Small intestine (tissue), 7 donors: ENCODE measurements around the gene PLOD3. TPM values are rescaled to one million over a fixed set of nuclear protein-coding genes. Genes with fewer than 3 reads are reported as not detected.

Experiments
- DNase-seq, 2 donors: peaks; one replicate each; pipeline versions ENCODE4 v3.0.0 to v3.0.0-alpha.2; 2013
- FAIRE-seq: peaks from 2 replicates; lab custom pipeline; 2012; peaks lifted over from hg19 to GRCh38; lab: Jason Lieb, UNC
- H3K27ac ChIP-seq, 3 donors: one replicate each; pipeline ENCODE4 v1.5.1; 2013; ENCODE audit warnings: low read length in 2 of 3, mild to moderate bottlenecking in 2 of 3, control low read depth in 1 of 3, inconsistent platforms in 1 of 3, low read depth in 1 of 3, moderate library complexity in 1 of 3
- H3K27me3 ChIP-seq, 3 donors: one replicate each; pipeline ENCODE4 v1.6.1; 2013; ENCODE audit warnings: low read length in 3 of 3, inconsistent platforms in 1 of 3; ENCODE audit not compliant: control insufficient read depth in 3 of 3, insufficient read depth in 3 of 3
- H3K36me3 ChIP-seq, 3 donors: one replicate each; pipeline ENCODE4 v1.6.1; 2013; ENCODE audit warnings: low read length in 3 of 3, inconsistent platforms in 1 of 3, low read depth in 1 of 3, mild to moderate bottlenecking in 1 of 3, moderate library complexity in 1 of 3; ENCODE audit not compliant: control insufficient read depth in 3 of 3, insufficient read depth in 2 of 3
- H3K4me1 ChIP-seq, 3 donors: one replicate each; pipeline ENCODE4 v1.6.1; 2013; ENCODE audit warnings: low read length in 2 of 3, inconsistent platforms in 1 of 3, low read depth in 1 of 3, mild to moderate bottlenecking in 1 of 3, moderate library complexity in 1 of 3; ENCODE audit not compliant: control insufficient read depth in 3 of 3, insufficient read depth in 2 of 3
- H3K4me3 ChIP-seq, 3 donors: one replicate each; pipeline ENCODE4 v1.5.1; 2013; ENCODE audit warnings: low read length in 3 of 3, control low read depth in 1 of 3, inconsistent platforms in 1 of 3, low read depth in 1 of 3, mild to moderate bottlenecking in 1 of 3, moderate library complexity in 1 of 3
- H3K9me3 ChIP-seq, 2 donors: one replicate each; pipeline ENCODE4 v1.6.1; 2013; ENCODE audit warnings: low read depth in 1 of 2, low read length in 1 of 2; ENCODE audit not compliant: control insufficient read depth in 2 of 2, insufficient read depth in 1 of 2
- WGBS, 3 donors: extraction: QIAGEN DNeasy Blood & Tissue Kit; methylation state at CpG; one replicate each; pipeline ENCODE4 v1.1.7; 2013; 5-methylcytosine and 5-hydroxymethylcytosine counted together
- polyA plus RNA-seq, 4 donors: library from polyadenylated mRNA; stranded (reverse) in 3 of 4; unstranded in 1 of 4; fragments of 200-250 nt in 3 of 4; fragments of 120-200 nt in 1 of 4; gene quantifications; one replicate each; pipeline versions ENCODE4 v1.2.1 to v1.2.3, GENCODE V29; 2013
- donor health status: healthy with polysubstance abuse.
- donor health status: control.
- donor health status: control.
- donor health status: Bipolar disorder and iron deficiency.
- donor health status: healthy.

PLOD3 gene
- polyA plus RNA-seq, 4 donors = 54.5 to 67.0 (median 58.8) TPM

DNA sequence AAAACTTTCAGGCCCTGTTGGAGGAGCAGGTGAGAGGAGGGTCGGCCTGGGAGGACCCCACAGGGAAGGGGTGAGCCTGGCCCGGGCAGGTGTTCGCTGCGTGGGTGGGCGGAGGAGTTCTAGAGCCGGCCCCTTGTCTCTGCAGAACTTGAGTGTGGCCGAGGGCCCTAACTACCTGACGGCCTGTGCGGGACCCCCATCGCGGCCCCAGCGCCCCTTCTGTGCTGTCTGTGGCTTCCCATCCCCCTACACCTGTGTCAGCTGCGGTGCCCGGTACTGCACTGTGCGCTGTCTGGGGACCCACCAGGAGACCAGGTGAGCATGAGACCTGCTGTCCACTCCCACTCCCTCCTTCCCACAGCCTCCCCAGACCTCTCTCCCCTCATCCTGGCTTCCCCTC, 6.1 kb upstream of the PLOD3 start:
- H3K27ac ChIP-seq = no peak overlapping the region
- H3K4me1 ChIP-seq = peaks cover 0 to 21% (median 2%) of the 10 kb centered on the region in 3 donors
- H3K27me3 ChIP-seq = no peaks in the 10 kb centered on the region
- H3K36me3 ChIP-seq = peaks cover 8 to 71% (median 16%) of the 10 kb centered on the region in 3 donors
- WGBS, 3 donors = 94 to 99% (median 97%) methylated on average over 12 to 15 of the region's 15 CpGs
- FAIRE-seq = no peak
- no peak overlapping the region for H3K4me3 ChIP-seq
- no peaks in the 10 kb centered on the region for H3K9me3 ChIP-seq
- DNase-seq = no peak

DNA sequence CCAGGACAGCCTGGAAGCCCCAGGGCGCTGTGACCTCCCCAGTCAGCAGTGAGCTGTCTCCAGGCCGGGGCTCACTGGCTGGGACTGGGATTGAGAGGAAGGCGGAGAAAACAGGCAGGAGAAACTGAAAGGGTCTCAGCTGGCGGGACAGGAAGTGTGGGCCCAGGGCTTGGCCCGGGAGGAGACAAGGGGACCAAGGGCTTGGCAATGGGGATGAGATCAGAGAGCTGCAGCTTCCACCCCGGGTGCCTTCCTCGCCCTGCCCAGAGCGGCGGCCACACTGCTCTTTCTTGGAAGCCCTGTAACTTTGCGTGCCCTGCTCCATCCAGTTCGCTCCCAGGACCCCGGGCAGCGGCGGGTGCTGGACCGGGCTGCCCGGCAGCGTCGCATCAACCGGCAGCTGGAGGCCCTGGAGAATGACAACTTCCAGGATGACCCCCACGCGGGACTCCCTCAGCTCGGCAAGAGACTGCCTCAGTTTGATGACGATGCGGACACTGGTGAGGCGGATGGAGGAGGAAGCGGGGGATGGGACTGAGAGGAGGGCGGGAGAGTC, 5.0 kb upstream of the PLOD3 start:
- Histone ChIP-seq H3K27ac (no peak overlapping the region), H3K27me3 (no peaks in the 10 kb centered on the region), H3K4me1 (peaks cover 0 to 23% (median 2%) of the 10 kb centered on the region in 3 donors), H3K4me3 (no peak overlapping the region), H3K9me3 (no peaks in the 10 kb centered on the region), H3K36me3 (peaks cover 8 to 61% (median 10%) of the 10 kb centered on the region in 3 donors)
- DNase-seq (no peak), FAIRE-seq (no peak)
- 88 to 96% (median 95%) methylated on average over 27 of the region's 27 CpGs for WGBS, 3 donors

DNA sequence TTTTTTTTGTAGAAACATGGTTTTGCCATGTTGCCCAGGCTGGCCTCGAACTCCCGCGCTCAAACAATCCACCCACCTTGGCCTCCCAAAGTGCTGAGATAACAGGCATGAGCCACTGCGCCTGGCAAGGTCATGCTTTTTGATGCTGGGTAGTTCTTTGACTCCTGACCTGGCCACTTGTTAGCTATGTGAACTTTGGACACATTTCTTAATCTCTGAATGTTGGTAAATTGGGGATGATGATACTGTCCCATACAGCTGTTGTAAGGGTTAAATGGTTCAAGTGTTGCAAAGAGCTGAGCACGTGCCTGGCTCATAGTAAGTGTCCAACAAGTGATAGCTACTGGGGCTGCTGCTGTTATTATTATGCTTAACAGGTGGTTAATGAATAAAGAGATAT, 2.9 kb upstream of the PLOD3 start:
- peaks cover 8 to 54% (median 12%) of the 10 kb centered on the region in 3 donors for H3K36me3 ChIP-seq
- no peak for FAIRE-seq
- H3K9me3 ChIP-seq = no peaks in the 10 kb centered on the region
- no peaks in the 10 kb centered on the region for H3K27me3 ChIP-seq
- peak overlapping the region in 1 of 3 donors; percentile 50 for H3K27ac ChIP-seq
- WGBS, 3 donors = 50 to 73% (median 51%) methylated on average over 5 of the region's 5 CpGs
- peak; percentile 68 to 73 for DNase-seq
- H3K4me1 ChIP-seq = peaks cover 0 to 31% (median 5%) of the 10 kb centered on the region in 3 donors
- no peak overlapping the region for H3K4me3 ChIP-seq

DNA sequence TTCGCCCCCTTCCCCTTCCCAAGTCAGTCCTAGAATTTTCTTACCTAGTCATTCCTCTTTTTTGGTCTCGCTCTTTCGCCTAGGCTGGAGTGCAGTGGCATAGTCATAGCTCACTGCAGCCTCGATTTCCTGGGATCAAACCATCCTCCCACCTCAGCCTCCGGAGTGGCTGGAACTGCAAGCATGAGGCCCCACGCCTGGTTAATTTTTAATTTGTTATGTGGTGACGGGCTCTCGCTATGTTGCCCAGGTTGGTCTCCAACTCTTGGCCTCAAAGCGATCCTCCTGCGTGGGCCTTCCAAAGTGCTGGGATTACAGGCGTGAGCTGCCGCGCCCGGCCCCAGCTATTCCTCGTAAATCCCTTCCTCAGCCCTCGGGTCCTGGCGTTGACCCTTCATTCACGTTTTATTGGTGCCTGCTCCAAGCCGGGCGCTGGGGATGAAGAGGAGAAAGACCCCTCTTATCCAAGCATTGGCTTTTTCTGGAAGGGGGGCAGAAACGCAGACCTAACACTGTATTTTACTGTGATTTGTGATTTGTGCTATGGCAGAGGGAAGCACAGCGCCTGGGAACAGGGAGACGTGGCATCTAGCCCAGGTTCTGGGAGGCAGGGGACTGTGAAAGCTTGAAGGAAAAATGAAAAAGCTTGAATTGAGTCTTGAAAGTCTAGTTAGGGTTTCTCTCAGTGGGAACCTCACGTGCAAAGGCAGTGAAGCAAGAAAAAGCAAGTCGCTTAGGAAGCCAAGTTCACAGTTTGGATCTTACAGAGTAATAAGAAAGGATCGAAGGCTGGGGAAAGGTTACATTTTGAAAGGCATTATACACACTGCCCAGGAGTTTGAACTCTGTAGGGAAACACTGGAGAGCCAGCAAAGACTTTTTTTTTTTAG, 1.1 kb upstream of the PLOD3 start:
- H3K9me3 ChIP-seq = no peaks in the 10 kb centered on the region
- 4 to 5% (median 4%) methylated on average over 26 of the region's 26 CpGs for WGBS, 3 donors
- no peaks in the 10 kb centered on the region for H3K27me3 ChIP-seq
- peaks cover 0 to 31% (median 5%) of the 10 kb centered on the region in 3 donors for H3K4me1 ChIP-seq
- peak overlapping the region; percentile 78 to 99 (median 98) for H3K27ac ChIP-seq
- H3K36me3 ChIP-seq = peaks cover 3 to 54% (median 5%) of the 10 kb centered on the region in 3 donors
- peak; percentile 41 to 65 for DNase-seq
- no peak for FAIRE-seq
- H3K4me3 ChIP-seq = peak overlapping the region; percentile 39 to 73 (median 69)

DNA sequence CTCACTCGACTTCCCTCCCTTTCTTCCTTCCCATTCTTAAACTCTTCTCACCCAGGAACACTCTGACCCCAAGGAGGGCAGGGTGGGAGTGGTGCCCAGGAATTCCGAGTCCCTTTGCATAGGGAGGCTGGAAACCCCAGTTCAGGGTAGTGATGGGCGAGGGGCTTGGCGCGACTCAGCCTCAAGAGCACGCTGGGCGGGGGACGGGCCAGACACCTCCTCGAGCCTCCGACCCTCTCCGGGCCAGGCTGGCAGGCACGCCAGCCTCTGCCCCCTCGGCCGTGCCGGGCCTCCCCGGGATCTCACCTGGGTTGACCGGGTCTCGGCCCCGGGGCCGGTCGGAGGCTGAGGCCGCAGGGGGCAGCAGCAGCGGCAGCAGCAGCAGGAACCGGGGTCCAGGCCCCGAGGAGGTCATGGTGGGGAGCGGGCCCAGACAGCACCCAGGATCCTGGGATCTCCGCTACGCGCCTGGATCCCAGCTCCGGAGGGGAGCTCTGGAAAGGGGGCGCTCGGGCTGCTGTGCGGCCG, 457 bp downstream of the PLOD3 start:
- WGBS, 3 donors = 0 to 2% (median 1%) methylated on average over 17 to 34 of the region's 34 CpGs
- Histone ChIP-seq H3K4me3 (peak overlapping the region; percentile 73 to 77 (median 77)), H3K27ac (peak overlapping the region; percentile 91 to 99 (median 98)), H3K9me3 (no peaks in the 10 kb centered on the region), H3K4me1 (peaks cover 0 to 31% (median 5%) of the 10 kb centered on the region in 3 donors), H3K36me3 (peaks cover 5 to 54% (median 8%) of the 10 kb centered on the region in 3 donors), H3K27me3 (no peaks in the 10 kb centered on the region)
- DNase-seq = peak; percentile 41 to 56
- FAIRE-seq = no peak

DNA sequence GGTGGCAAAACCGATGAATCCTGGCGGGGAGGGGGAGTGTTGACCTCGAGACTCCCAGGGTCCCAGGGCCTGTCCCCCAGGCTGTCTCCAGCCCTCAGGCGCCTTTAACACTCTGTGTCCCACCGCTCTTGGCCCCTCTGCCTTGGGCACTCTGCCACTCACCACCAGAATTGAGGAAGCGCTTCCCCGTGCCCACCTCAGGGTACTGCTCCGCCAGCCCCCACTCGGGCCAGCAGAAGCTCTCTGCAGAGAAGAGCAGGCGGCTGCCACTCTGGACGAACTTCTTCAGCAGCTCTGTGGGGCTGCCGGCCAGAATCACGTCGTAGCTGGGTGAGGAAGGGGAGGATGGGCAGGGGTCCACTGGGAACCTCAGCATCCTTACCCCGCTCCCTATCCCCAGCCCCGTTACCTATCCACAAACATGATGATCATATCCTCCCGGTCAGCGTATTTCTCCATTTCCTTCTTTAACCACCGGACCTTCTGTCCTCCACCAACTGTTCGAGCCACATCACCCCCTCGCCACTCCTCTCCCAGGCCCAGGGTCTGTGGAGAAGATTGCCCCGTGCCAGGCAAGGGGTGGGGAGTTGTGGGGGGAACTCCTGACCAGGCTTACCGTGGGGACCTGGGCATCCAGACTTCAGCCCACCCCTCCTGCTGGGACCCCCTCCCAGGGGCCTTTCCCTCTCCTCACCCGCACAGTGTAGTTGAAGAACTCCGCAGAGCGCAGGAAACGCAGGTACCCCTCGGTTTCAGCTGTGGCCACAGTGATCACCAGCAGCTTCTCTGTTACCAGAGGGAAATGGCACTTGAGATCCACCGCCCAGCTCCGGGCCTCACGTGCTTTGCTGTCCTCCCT, 1.2 kb downstream of the PLOD3 start:
- Histone ChIP-seq H3K36me3 (peaks cover 11 to 54% (median 11%) of the 10 kb centered on the region in 3 donors), H3K27me3 (no peaks in the 10 kb centered on the region), H3K27ac (peak overlapping the region in 2 of 3 donors; percentile 98 to 99), H3K9me3 (no peaks in the 10 kb centered on the region), H3K4me1 (peaks cover 0 to 31% (median 5%) of the 10 kb centered on the region in 3 donors), H3K4me3 (peak overlapping the region in 2 of 3 donors; percentile 73 to 77)
- FAIRE-seq (no peak), DNase-seq (no peak)
- WGBS, 3 donors = 67 to 74% (median 74%) methylated on average over 28 to 31 of the region's 31 CpGs

DNA sequence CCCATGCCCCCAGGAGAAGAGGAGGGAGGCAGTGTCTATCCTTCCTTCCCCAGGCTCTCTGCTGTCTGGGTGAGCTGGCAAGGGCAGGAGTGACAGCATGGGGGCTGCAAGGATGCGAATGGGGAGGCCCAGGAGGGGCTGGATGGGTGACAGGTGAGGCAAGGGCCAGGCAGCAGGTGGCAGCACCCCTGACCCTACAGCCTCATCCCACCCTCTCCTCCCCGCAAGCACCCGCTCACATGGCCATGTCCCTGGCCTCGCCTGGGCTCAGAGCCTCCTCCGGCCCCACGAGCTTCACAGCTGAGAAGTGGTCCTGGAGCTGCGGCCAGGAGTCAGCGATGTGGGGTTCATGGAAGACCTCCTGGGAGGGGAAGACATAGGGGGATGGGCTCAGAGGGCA, 5.4 kb downstream of the PLOD3 start:
- Histone ChIP-seq H3K36me3 (peaks cover 20 to 88% (median 24%) of the 10 kb centered on the region in 3 donors), H3K4me3 (no peak overlapping the region), H3K27me3 (no peaks in the 10 kb centered on the region), H3K27ac (no peak overlapping the region), H3K4me1 (peaks cover 0 to 11% (median 2%) of the 10 kb centered on the region in 3 donors), H3K9me3 (no peaks in the 10 kb centered on the region)
- FAIRE-seq (no peak), DNase-seq (no peak)
- WGBS, 3 donors = 93 to 99% (median 95%) methylated on average over 6 to 8 of the region's 8 CpGs
